Measurements from ENCODE around the gene MRPL11.

Gene MRPL11

GRCh38 chr11:66414120-66414934 is 24.3 kb downstream of the MRPL11 start:
- no peaks in the 10 kb centered on the region for H3K36me3 ChIP-seq (replicated peaks)
- H3K4me3 ChIP-seq (ENCODE audit: low read depth, low read length), result no peak overlapping the region
- peaks cover 5% of the 10 kb centered on the region for H3K27me3 ChIP-seq (replicated peaks)
- no peak for DNase-seq
- in situ Hi-C loops (cut with HindIII; ENCODE audit: low pct_ligation_motif_present, low sequenced_read_pairs), result no loop called here
- TF ChIP-seq, protein P1, sequence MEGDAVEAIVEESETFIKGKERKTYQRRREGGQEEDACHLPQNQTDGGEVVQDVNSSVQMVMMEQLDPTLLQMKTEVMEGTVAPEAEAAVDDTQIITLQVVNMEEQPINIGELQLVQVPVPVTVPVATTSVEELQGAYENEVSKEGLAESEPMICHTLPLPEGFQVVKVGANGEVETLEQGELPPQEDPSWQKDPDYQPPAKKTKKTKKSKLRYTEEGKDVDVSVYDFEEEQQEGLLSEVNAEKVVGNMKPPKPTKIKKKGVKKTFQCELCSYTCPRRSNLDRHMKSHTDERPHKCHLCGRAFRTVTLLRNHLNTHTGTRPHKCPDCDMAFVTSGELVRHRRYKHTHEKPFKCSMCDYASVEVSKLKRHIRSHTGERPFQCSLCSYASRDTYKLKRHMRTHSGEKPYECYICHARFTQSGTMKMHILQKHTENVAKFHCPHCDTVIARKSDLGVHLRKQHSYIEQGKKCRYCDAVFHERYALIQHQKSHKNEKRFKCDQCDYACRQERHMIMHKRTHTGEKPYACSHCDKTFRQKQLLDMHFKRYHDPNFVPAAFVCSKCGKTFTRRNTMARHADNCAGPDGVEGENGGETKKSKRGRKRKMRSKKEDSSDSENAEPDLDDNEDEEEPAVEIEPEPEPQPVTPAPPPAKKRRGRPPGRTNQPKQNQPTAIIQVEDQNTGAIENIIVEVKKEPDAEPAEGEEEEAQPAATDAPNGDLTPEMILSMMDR (IDR thresholded peaks at IDR 0.05; ENCODE audit: low read depth, low read length, missing control alignments), result no peak
- H3K27ac ChIP-seq, result no peak overlapping the region

DNA sequence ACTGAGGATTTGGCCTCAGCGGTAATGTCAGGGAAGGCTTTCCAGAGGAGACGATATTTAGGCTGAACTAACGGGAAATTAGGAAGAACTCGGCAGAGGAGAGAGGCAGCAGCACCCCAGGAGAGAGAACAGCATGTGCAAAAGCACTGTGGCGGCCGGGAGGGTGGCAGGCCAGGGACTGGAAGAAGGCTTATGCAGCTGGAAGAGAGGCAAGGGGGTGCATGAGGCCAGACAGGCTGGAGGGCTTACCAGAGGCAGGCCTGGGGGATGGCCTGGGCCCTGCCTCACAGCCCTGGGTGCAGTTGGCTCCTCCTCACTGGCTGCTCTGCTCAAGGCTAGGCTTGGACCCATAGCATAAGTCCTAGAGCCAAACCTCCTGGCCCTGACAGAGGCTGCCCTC is 25.5 kb downstream of the MRPL11 start:
- H3K27ac ChIP-seq, result no peak overlapping the region
- in situ Hi-C loops (cut with HindIII; ENCODE audit: low pct_ligation_motif_present, low sequenced_read_pairs), result no loop called here
- no peak for DNase-seq
- TF ChIP-seq, protein P1 (IDR thresholded peaks at IDR 0.05; ENCODE audit: low read depth, low read length, missing control alignments), result no peak
- H3K27me3 ChIP-seq (replicated peaks), result peaks cover 3% of the 10 kb centered on the region
- H3K4me3 ChIP-seq (ENCODE audit: low read depth, low read length), result no peak overlapping the region
- H3K36me3 ChIP-seq (replicated peaks), result no peaks in the 10 kb centered on the region

GRCh38 chr11:66412110-66412509 is 26.5 kb downstream of the MRPL11 start:
- Histone ChIP-seq H3K27ac (no peak overlapping the region), H3K36me3 (replicated peaks) (no peaks in the 10 kb centered on the region), H3K27me3 (replicated peaks) (peaks cover 3% of the 10 kb centered on the region), H3K4me3 (ENCODE audit: low read depth, low read length) (no peak overlapping the region)
- no peak for DNase-seq
- in situ Hi-C loops (cut with HindIII; ENCODE audit: low pct_ligation_motif_present, low sequenced_read_pairs), result no loop called here
- TF ChIP-seq, protein P1 (IDR thresholded peaks at IDR 0.05; ENCODE audit: low read depth, low read length, missing control alignments), result no peak

DNA sequence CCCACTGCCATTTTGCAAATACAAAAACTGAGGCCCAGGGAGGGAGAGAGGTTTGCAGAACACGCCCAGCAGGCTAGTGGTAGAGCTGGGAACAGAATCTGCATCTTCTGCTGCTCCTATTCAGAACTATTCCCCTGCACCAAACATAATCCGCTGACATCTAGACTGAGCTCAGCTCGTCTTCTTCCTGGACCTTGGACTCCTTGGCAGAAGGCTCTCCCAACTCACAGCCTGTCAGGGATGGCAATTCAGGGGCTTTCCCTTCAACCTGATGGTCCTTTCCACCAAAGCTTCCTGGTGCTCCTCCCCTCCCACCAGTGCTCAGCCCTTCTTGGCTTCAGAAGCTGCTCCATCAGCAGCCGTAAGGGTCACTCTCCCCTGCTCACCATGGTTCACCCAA is 27.3 kb downstream of the MRPL11 start:
- TF ChIP-seq, protein P1 (IDR thresholded peaks at IDR 0.05; ENCODE audit: low read depth, low read length, missing control alignments), result no peak
- no peak overlapping the region for H3K4me3 ChIP-seq (ENCODE audit: low read depth, low read length)
- H3K27me3 ChIP-seq (replicated peaks), result peaks cover 3% of the 10 kb centered on the region
- DNase-seq, result no peak
- in situ Hi-C loops (cut with HindIII; ENCODE audit: low pct_ligation_motif_present, low sequenced_read_pairs), result no loop called here
- H3K27ac ChIP-seq, result no peak overlapping the region
- H3K36me3 ChIP-seq (replicated peaks), result no peaks in the 10 kb centered on the region

DNA sequence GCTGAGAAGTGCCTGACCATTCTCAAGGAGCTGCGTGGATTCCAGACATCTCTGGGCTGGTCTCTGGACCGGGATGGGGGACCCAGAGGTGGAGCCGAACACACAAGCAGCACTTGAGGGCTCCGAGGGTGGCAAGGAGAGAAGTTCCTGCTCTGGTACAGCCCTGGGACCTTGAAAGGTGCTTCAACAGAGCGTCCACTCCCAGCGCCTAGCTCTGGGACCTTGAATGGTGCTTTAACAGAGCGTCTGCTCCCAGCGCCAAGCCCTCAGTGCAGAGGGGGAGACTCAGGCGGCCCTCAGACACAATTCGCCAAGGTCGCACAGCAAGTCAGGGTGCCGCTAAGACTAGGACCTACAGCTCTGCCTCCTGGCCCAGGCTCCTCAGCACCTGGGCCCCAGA is 28.5 kb downstream of the MRPL11 start:
- Histone ChIP-seq H3K4me3 (ENCODE audit: low read depth, low read length) (no peak overlapping the region), H3K27ac (no peak overlapping the region), H3K36me3 (replicated peaks) (no peaks in the 10 kb centered on the region), H3K27me3 (replicated peaks) (peaks cover 4% of the 10 kb centered on the region)
- TF ChIP-seq, protein P1 (IDR thresholded peaks at IDR 0.05; ENCODE audit: low read depth, low read length, missing control alignments), result no peak
- DNase-seq, result no peak
- in situ Hi-C loops (cut with HindIII; ENCODE audit: low pct_ligation_motif_present, low sequenced_read_pairs), result no loop called here

GRCh38 chr11:66409226-66409625 is 29.4 kb downstream of the MRPL11 start:
- Histone ChIP-seq H3K4me3 (ENCODE audit: low read depth, low read length) (no peak overlapping the region), H3K36me3 (replicated peaks) (no peaks in the 10 kb centered on the region), H3K27ac (no peak overlapping the region), H3K27me3 (replicated peaks) (peaks cover 3% of the 10 kb centered on the region)
- in situ Hi-C loops (cut with HindIII; ENCODE audit: low pct_ligation_motif_present, low sequenced_read_pairs), result no loop called here
- TF ChIP-seq, protein P1 (IDR thresholded peaks at IDR 0.05; ENCODE audit: low read depth, low read length, missing control alignments), result no peak
- no peak for DNase-seq

Measured in brain microvascular endothelial cell (primary cell).